GDM1 (cell line): ENCODE results near the gene NPEPL1.

Source experiments
- DNase-seq: peaks from one replicate; lab custom pipeline; 2025; lab: John Stamatoyannopoulos, UW

The NPEPL1 gene

GRCh38 chr20:58762120-58762519, 69.5 kb downstream of the NPEPL1 start:
- DNase-seq = no peak

GRCh38 chr20:58763076-58763475, 70.5 kb downstream of the NPEPL1 start:
- no peak for DNase-seq
